H1 (cell line): ENCODE measurements around the gene ARHGAP18. TPM values are rescaled to one million over a fixed set of nuclear protein-coding genes. Genes with fewer than 3 reads are reported as not detected.

Experiments
- CTCF ChIA-PET: fragments of 300-600 bp; sonication (Branson Sonifier 250); formaldehyde crosslinking; loops from one replicate; lab custom pipeline; 2021; ENCODE audit not compliant: partially characterized antibody; lab: Charles Lee
- POLR2A ChIA-PET: fragments of 300-600 bp; sonication (Branson Sonifier 250); formaldehyde crosslinking; loops from one replicate; lab custom pipeline; 2021; ENCODE audit warnings: inconsistent platforms; ENCODE audit not compliant: partially characterized antibody; lab: Charles Lee
- DNase-seq, 2 experiments: peaks; one replicate each; pipeline versions ENCODE4 v3.0.0 to v3.0.0-alpha.2; 2010 to 2022; ENCODE audit warnings: low spot score in 2 of 2, low read depth in 1 of 2, mixed read lengths in 1 of 2
- FAIRE-seq: peaks from 2 replicates; lab custom pipeline; 2011; peaks lifted over from hg19 to GRCh38; lab: Jason Lieb, UNC
- H2AFZ ChIP-seq: 2 replicates; pipeline ENCODE4 v1.8.1; 2012; ENCODE audit warnings: low read length, inconsistent platforms
- H2AK5ac ChIP-seq: 2 replicates; pipeline ENCODE4 v1.6.1; 2013; ENCODE audit warnings: low read depth, low read length
- H2BK120ac ChIP-seq: replicated peaks from 2 replicates; pipeline ENCODE3; 2013; ENCODE audit warnings: low read depth, low read length, inconsistent platforms
- H2BK12ac ChIP-seq: 2 replicates; pipeline ENCODE4 v1.6.1; 2013; ENCODE audit warnings: low read depth, low read length
- H2BK15ac ChIP-seq: 2 replicates; pipeline ENCODE4 v1.6.1; 2013; ENCODE audit warnings: low read length
- H2BK20ac ChIP-seq: 2 replicates; pipeline ENCODE4 v1.6.1; 2013; ENCODE audit warnings: low read length
- H2BK5ac ChIP-seq: 2 replicates; pipeline ENCODE4 v1.6.1; 2013; ENCODE audit warnings: low read depth, low read length
- H3K14ac ChIP-seq: 2 replicates; pipeline ENCODE4 v1.6.1; 2013; ENCODE audit warnings: inconsistent platforms; ENCODE audit not compliant: insufficient read length
- H3K18ac ChIP-seq: 2 replicates; pipeline ENCODE4 v1.6.1; 2013; ENCODE audit warnings: low read length; ENCODE audit errors: extremely low read depth
- H3K23ac ChIP-seq: 2 replicates; pipeline ENCODE4 v1.6.1; 2013; ENCODE audit warnings: inconsistent platforms; ENCODE audit not compliant: insufficient read length
- H3K23me2 ChIP-seq: 2 replicates; pipeline ENCODE4 v1.6.1; 2013; ENCODE audit warnings: low read depth, low read length
- H3K27ac ChIP-seq: 2 replicates; pipeline ENCODE4 v1.6.1; 2011; ENCODE audit warnings: low read depth, low read length, inconsistent platforms
- H3K27me3 ChIP-seq, 4 experiments: replicated peaks in 1 of 4; 1 replicate in 1 of 4; 2 replicates in 3 of 4; pipeline versions ENCODE4 v1.6.1 to v1.8.1; 2011 to 2013; ENCODE audit warnings: low read length in 3 of 4, mild to moderate bottlenecking in 3 of 4, inconsistent platforms in 2 of 4, mixed read lengths in 2 of 4, moderate library complexity in 1 of 4; ENCODE audit not compliant: control insufficient read depth in 3 of 4, insufficient read depth in 3 of 4; ENCODE audit errors: extremely low read depth in 1 of 4
- H3K36me3 ChIP-seq, 4 experiments: 2 replicates each; pipeline versions ENCODE4 v1.6.1 to v1.8.1; 2011 to 2013; ENCODE audit warnings: mild to moderate bottlenecking in 4 of 4, low read length in 3 of 4, moderate library complexity in 2 of 4, control low read depth in 1 of 4, inconsistent platforms in 1 of 4; ENCODE audit not compliant: insufficient read depth in 4 of 4, control insufficient read depth in 2 of 4
- H3K4ac ChIP-seq: replicated peaks from 2 replicates; pipeline ENCODE3; 2013; ENCODE audit warnings: low read length, low read depth, mixed read lengths, inconsistent platforms; ENCODE audit not compliant: insufficient read length
- H3K4me1 ChIP-seq, 4 experiments: replicated peaks in 1 of 4; 1 replicate in 1 of 4; 2 replicates in 3 of 4; pipeline versions ENCODE4 v1.6.1 to v1.8.1; 2011 to 2013; ENCODE audit warnings: low read length in 3 of 4, inconsistent platforms in 2 of 4, mixed read lengths in 1 of 4; ENCODE audit not compliant: insufficient read depth in 4 of 4, control insufficient read depth in 3 of 4
- H3K4me2 ChIP-seq, 2 experiments: 2 replicates each; pipeline versions ENCODE4 v1.6.1 to v1.8.1; 2011 to 2013; ENCODE audit warnings: low read depth in 2 of 2, low read length in 2 of 2, control low read depth in 1 of 2, inconsistent platforms in 1 of 2, mild to moderate bottlenecking in 1 of 2; ENCODE audit not compliant: insufficient read depth in 1 of 2
- H3K4me3 ChIP-seq, 4 experiments: fragments of 200-600, 300-600 bp in 1 of 4; sonication (generic), shearing (Covaris generic), sonication (Bioruptor Twin) in 1 of 4; 2 replicates each; pipeline versions ENCODE4 v1.5.1 to v1.8.1; 2011 to 2016; ENCODE audit warnings: low read length in 4 of 4, low read depth in 3 of 4, control low read depth in 2 of 4, inconsistent platforms in 2 of 4, mild to moderate bottlenecking in 2 of 4, mixed read lengths in 1 of 4, moderate library complexity in 1 of 4; ENCODE audit not compliant: insufficient read depth in 2 of 4; ENCODE audit errors: extremely low read depth in 1 of 4
- H3K56ac ChIP-seq: replicated peaks from 2 replicates; pipeline ENCODE3; 2013; ENCODE audit warnings: low read depth, mild to moderate bottlenecking, mixed read lengths, low read length, inconsistent platforms; ENCODE audit not compliant: insufficient read length
- H3K79me1 ChIP-seq: 2 replicates; pipeline ENCODE4 v1.6.1; 2013; ENCODE audit warnings: low read depth, low read length, control low read depth
- H3K79me2 ChIP-seq, 2 experiments: 2 replicates each; pipeline versions ENCODE4 v1.6.1 to v1.8.1; 2012 to 2013; ENCODE audit warnings: low read length in 2 of 2, mild to moderate bottlenecking in 2 of 2, inconsistent platforms in 1 of 2; ENCODE audit not compliant: insufficient read depth in 2 of 2, control insufficient read depth in 1 of 2
- H3K9ac ChIP-seq, 4 experiments: replicated peaks in 1 of 4; 1 replicate in 1 of 4; 2 replicates in 3 of 4; pipeline versions ENCODE4 v1.6.1 to v1.8.1; 2011 to 2013; ENCODE audit warnings: low read depth in 3 of 4, low read length in 3 of 4, control low read depth in 2 of 4, mild to moderate bottlenecking in 2 of 4, moderate library complexity in 2 of 4, inconsistent platforms in 1 of 4; ENCODE audit errors: extremely low read depth in 1 of 4
- H3K9me3 ChIP-seq, 2 experiments: 2 replicates each; pipeline versions ENCODE4 v1.6.1 to v1.8.1; 2012 to 2013; ENCODE audit warnings: mild to moderate bottlenecking in 2 of 2, moderate library complexity in 2 of 2, control low read depth in 1 of 2, inconsistent platforms in 1 of 2, low read depth in 1 of 2, low read length in 1 of 2, mixed read lengths in 1 of 2; ENCODE audit not compliant: insufficient read depth in 2 of 2
- H4K20me1 ChIP-seq, 2 experiments: replicated peaks in 1 of 2; 2 replicates each; pipeline versions ENCODE3 to v1.8.1; 2011 to 2013; ENCODE audit warnings: inconsistent platforms in 2 of 2, low read length in 2 of 2, mild to moderate bottlenecking in 1 of 2; ENCODE audit not compliant: insufficient read depth in 2 of 2, control insufficient read depth in 1 of 2
- H4K5ac ChIP-seq: 2 replicates; pipeline ENCODE4 v1.6.1; 2013; ENCODE audit warnings: low read length, low read depth, mixed read lengths, inconsistent platforms; ENCODE audit not compliant: insufficient read length
- H4K8ac ChIP-seq: 2 replicates; pipeline ENCODE4 v1.8.0; 2013; ENCODE audit warnings: mild to moderate bottlenecking, moderate library complexity, low read length, inconsistent platforms; ENCODE audit not compliant: insufficient read depth; ENCODE audit errors: extremely low read depth
- H4K91ac ChIP-seq: replicated peaks from 2 replicates; pipeline ENCODE3; 2013; ENCODE audit warnings: low read length, mixed read lengths, inconsistent platforms; ENCODE audit not compliant: insufficient read length
- BACH1 ChIP-seq: IDR thresholded peaks from 2 replicates; pipeline ENCODE4 v1.6.1; 2012; ENCODE audit warnings: low read length, improper control_type of control experiment
- CHD2 ChIP-seq: IDR thresholded peaks from 2 replicates; pipeline ENCODE4 v1.6.1; 2012; ENCODE audit warnings: low read length, improper control_type of control experiment
- WGBS, 2 experiments: shearing (Covaris generic) in 1 of 2; methylation state at CpG; one replicate each; pipeline versions ENCODE4 v1.1.6 to v1.1.7; 2013 to 2015; ENCODE audit warnings: low lambda C conversion rate in 2 of 2, mixed read lengths in 2 of 2, inconsistent platforms in 1 of 2, low coverage in 1 of 2, missing lambda C conversion rate in 1 of 2; ENCODE audit not compliant: insufficient replicate concordance in 2 of 2, insufficient coverage in 1 of 2, insufficient read length in 1 of 2; ENCODE audit errors: extremely low coverage in 1 of 2, missing lambda C conversion rate in 1 of 2; 5-methylcytosine and 5-hydroxymethylcytosine counted together
- polyA plus RNA-seq, 7 experiments: library from polyadenylated mRNA; depleted of rRNA in 3 of 7; stranded (reverse) in 5 of 7; unstranded in 2 of 7; fragments of >200 nt in 5 of 7; fragments of 200-250 nt in 2 of 7; gene quantifications; 1 replicate in 5 of 7; 2 replicates in 1 of 7; 4 replicates in 1 of 7; pipeline versions ENCODE4 v1.2.1 to v1.2.3, GENCODE V29; 2011 to 2013; ENCODE audit warnings: missing spikeins in 2 of 7, mixed read lengths in 2 of 7
- total RNA-seq: library from RNA; stranded (reverse); fragmentation: NEBNext Ultra II Directional; extraction: Animal tissue kit (Norgen Biotek cat#: 25700); gene quantifications from 2 replicates; pipeline ENCODE4 v1.2.1, GENCODE V29; 2021

ARHGAP18 gene
- total and polyA plus RNA-seq, 2 of the 8 experiments (the other 6 are each of a cell fraction or from before 2014, with no cell fraction given): 0.83 to 4.5 TPM

- TF ChIP-seq BACH1 (no peak), CHD2 (no peak)
- FAIRE-seq: no peak
- POLR2A ChIA-PET: no interaction called here
Observed at GRCh38 chr6:129546702-129547101, 163.3 kb downstream of the ARHGAP18 start.

More at GRCh38 chr6:129546702-129547101, 163.3 kb downstream of the ARHGAP18 start:
- no peak overlapping the region for H2BK20ac ChIP-seq
- no peak overlapping the region for H2AFZ ChIP-seq
- H3K23me2 ChIP-seq: no peaks in the 10 kb centered on the region; the same call in 1 of the 2 replicates
- CTCF ChIA-PET: interaction anchor here (1.0 to 2.2 kb wide), 5 partner anchors 9 to 207 kb away, joined by 3 to 10 read pairs (median 3); no protein-coding TSS in a partner anchor
- H3K23ac ChIP-seq: peak overlapping the region; percentile 70
- H2AK5ac ChIP-seq: no peak overlapping the region
- no peak overlapping the region for H2BK5ac ChIP-seq
- WGBS, 2 experiments: 92% methylated on average over 4 of the region's 4 CpGs; no CpG with 5 or more reads in 1 of the 2 experiments
- H4K20me1 ChIP-seq: no peaks in the 10 kb centered on the region
- H3K27me3 ChIP-seq: no peaks in the 10 kb centered on the region
- no peak overlapping the region for H3K56ac ChIP-seq
- no peak overlapping the region for H2BK12ac ChIP-seq
- H3K4me2 ChIP-seq: no peak overlapping the region
- no peaks in the 10 kb centered on the region for H3K4me1 ChIP-seq
- no peak overlapping the region for H3K9ac ChIP-seq
- H4K91ac ChIP-seq: no peak overlapping the region
- no peak overlapping the region for H2BK15ac ChIP-seq
- no peak overlapping the region for H4K8ac ChIP-seq
- H3K79me1 ChIP-seq: no peaks in the 10 kb centered on the region
- no peak overlapping the region for H2BK120ac ChIP-seq
- H3K9me3 ChIP-seq: no peaks in the 10 kb centered on the region
- no peak overlapping the region for H3K14ac ChIP-seq
- H4K5ac ChIP-seq: no peak overlapping the region
- H3K79me2 ChIP-seq: no peaks in the 10 kb centered on the region
- H3K18ac ChIP-seq: no peak overlapping the region
- no peak for DNase-seq
- H3K27ac ChIP-seq: no peak overlapping the region
- no peak overlapping the region for H3K4me3 ChIP-seq
- H3K4ac ChIP-seq: no peak overlapping the region
- H3K36me3 ChIP-seq: no peaks in the 10 kb centered on the region
